A549 (cell line): ENCODE measurements around the gene CLEC2D.
"Not testable (repeated sequence)": the region's sequence is repeated elsewhere in the genome, so short reads cannot be mapped to it uniquely, and the experiment has no call there.

Experiments
- CTCF ChIP-seq: fragments of >200 bp; sonication (Bioruptor Twin); formaldehyde crosslinking; IDR thresholded peaks from 3 replicates; pipeline ENCODE4 v1.5.1; 2016
- POLR2A ChIP-seq: IDR thresholded peaks from 2 replicates; pipeline ENCODE4 v1.6.1; 2012; ENCODE audit warnings: mild to moderate bottlenecking, low read length
- SMC3 ChIP-seq: fragments of >200 bp; sonication (Bioruptor Twin); formaldehyde crosslinking; IDR thresholded peaks from 3 replicates; pipeline ENCODE4 v1.6.1; 2018; ENCODE audit warnings: inconsistent platforms

- not testable (repeated sequence) for TF ChIP-seq CTCF, SMC3, POLR2A
Measured at GRCh38 chr12:9713032-9713558, 43.6 kb downstream of the CLEC2D start.
